Measurements from ENCODE around the gene UST.

DNA sequence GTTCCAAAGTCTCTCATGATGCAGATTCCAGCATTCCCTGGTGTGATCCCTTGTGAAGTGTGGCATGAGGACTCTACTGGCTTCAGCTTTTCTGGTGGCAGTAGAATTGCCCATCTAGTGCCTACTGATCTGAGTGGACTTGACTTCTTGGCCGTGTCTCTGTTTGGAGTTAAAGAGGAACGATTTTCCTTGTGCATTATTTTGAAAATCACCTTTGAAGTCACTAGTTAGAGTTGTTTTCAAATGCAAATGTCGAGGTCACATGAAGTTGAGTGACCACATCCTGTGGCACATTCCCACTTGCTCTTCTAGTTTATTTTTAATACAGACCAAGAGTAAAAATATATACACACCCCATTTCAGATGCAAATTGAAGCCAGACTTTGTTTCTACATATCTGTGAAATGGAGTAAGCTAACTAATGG is 300.0 kb downstream of the UST start:
- TF ChIP-seq CTCF (IDR thresholded peaks at IDR 0.05) (no peak), EZH2 (IDR thresholded peaks at IDR 0.05) (no peak), EZH2phosphoT487 (IDR thresholded peaks at IDR 0.05) (no peak)
